HG02938 (cell line): ENCODE data around the gene GET3.
A peak's percentile ranks its signal among the peaks of the same experiment; 100 is the strongest.
"Not testable (repeated sequence)": the region's sequence is repeated elsewhere in the genome, so short reads cannot be mapped to it uniquely, and the experiment has no call there.

ENCODE experiments used
- ATAC-seq: cut with Tn5 transposase; IDR thresholded peaks from one replicate; pipeline ENCODE4 v1.9.1; 2021; ENCODE audit warnings: mild to moderate bottlenecking, moderate library complexity; ENCODE audit not compliant: unreplicated experiment

Gene GET3

GRCh38 chr19:12790628-12791344 lies 53.5 kb downstream of the GET3 start:
- no peak for ATAC-seq

GRCh38 chr19:12791345-12792050 lies 54.2 kb downstream of the GET3 start, which contains the start of gene JUNB:
TSS of gene JUNB (plus strand) at chr19:12791486. CDS start at chr19:12791772, 286 bp downstream.
- peak; percentile 32 for ATAC-seq

GRCh38 chr19:12792051-12792852 lies 55.0 kb downstream of the GET3 start:
- no peak for ATAC-seq

GRCh38 chr19:12792853-12793289 lies 55.6 kb downstream of the GET3 start:
- ATAC-seq, result no peak

GRCh38 chr19:12793290-12794195 lies 56.2 kb downstream of the GET3 start:
- ATAC-seq, result peak; percentile 25

GRCh38 chr19:12794196-12794941 lies 57.1 kb downstream of the GET3 start:
- ATAC-seq, result no peak

GRCh38 chr19:12794971-12795381 lies 57.7 kb downstream of the GET3 start:
- no peak for ATAC-seq

GRCh38 chr19:12796146-12797071 lies 59.1 kb downstream of the GET3 start:
- ATAC-seq, result no peak

- ATAC-seq, result no peak
Observed at GRCh38 chr19:12797141-12797587, 59.9 kb downstream of the GET3 start.

GRCh38 chr19:12797607-12798006 lies 60.3 kb downstream of the GET3 start:
- not testable (repeated sequence) for ATAC-seq
